Effector memory CD8-positive, alpha-beta T cell (primary cell): ENCODE measurements around the gene BAG1.

Experiments
- ATAC-seq: fragments of 150-1000 bp; cut with Tn5 transposase; replicated peaks from 2 replicates; pipeline ENCODE4 v1.10.0; 2021; ENCODE audit warnings: mild to moderate bottlenecking, moderate library complexity
- DNase-seq, 3 experiments: peaks; one replicate each; pipeline ENCODE4 v3.0.0; 2021
- H3K27ac Mint-ChIP-seq, 2 donors: one replicate each; pipeline ENCODE4 v1.8.0; 2022; ENCODE audit warnings: mild to moderate bottlenecking in 2 of 2, mixed read lengths in 2 of 2, moderate library complexity in 2 of 2
- H3K27me3 Mint-ChIP-seq, 2 donors: one replicate each; pipeline ENCODE4 v1.8.0; 2022; ENCODE audit warnings: mixed read lengths in 2 of 2
- H3K36me3 Mint-ChIP-seq: one replicate; pipeline ENCODE4 v1.8.0; 2022; ENCODE audit warnings: mild to moderate bottlenecking, moderate library complexity, mixed read lengths; ENCODE audit not compliant: insufficient read depth
- H3K4me1 Mint-ChIP-seq, 2 donors: one replicate each; pipeline ENCODE4 v1.8.0; 2022; ENCODE audit warnings: low read depth in 2 of 2, mixed read lengths in 2 of 2
- H3K4me3 Mint-ChIP-seq, 2 donors: one replicate each; pipeline ENCODE4 v1.8.0; 2022; ENCODE audit warnings: mild to moderate bottlenecking in 2 of 2, mixed read lengths in 2 of 2, moderate library complexity in 2 of 2
- H3K9me3 Mint-ChIP-seq, 2 donors: one replicate each; pipeline ENCODE4 v1.8.0; 2022; ENCODE audit warnings: mixed read lengths in 2 of 2

Gene BAG1

DNA sequence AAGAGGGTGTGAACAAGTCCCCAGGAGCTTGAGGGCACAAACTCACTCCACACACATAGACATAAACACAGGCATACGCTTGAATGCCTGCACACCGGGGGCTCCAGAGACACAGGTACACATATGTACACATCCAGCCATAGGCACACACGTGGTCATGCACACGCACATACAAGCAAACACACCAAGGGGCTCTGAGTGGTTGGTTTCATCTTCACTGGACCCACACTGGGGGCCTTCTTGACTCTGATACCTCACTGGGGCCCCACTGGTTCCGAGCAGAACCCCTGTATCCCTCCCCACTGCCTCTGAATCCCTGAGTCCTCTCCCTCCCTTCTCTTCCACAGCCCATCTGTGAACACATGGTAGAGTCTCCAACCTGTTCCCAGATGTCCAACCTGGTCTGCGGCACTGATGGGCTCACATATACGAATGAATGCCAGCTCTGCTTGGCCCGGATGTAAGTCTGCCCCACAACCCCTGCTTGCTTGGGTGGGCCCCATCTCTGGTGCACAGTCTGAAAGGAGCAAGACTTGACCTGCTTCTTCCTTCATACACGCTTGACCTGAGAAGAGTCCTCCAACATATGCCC is 18.1 kb downstream of the BAG1 start:
- ATAC-seq: no peak
- H3K9me3 Mint-ChIP-seq: no peaks in the 10 kb centered on the region
- no peak overlapping the region for H3K4me3 Mint-ChIP-seq

DNA sequence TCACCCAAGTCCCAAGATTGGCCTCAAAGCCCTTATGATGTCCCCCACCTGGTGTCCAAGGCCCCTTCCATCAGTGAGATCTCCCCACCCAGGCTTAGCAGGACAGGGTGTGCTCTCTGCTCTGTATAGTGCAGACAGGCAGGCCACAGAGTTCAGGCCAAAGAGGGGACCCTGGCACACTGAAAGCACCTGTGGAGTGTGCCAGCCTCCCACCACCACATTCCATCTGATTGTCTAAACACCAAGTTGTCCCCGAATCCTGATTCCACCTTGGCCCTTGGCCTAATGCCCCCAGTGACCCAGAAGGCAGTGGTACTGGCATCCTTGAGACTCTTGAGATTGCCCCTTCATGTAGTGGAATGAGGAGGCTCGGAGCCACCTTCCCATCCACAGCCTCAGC is 19.2 kb downstream of the BAG1 start:
- H3K27me3 Mint-ChIP-seq: peaks cover 7 to 9% of the 10 kb centered on the region in 2 donors
- no peak for DNase-seq
- no peak for ATAC-seq
- no peaks in the 10 kb centered on the region for H3K9me3 Mint-ChIP-seq
- peaks cover 13% of the 10 kb centered on the region for H3K36me3 Mint-ChIP-seq
- no peak overlapping the region for H3K27ac Mint-ChIP-seq
- no peak overlapping the region for H3K4me3 Mint-ChIP-seq
- no peaks in the 10 kb centered on the region for H3K4me1 Mint-ChIP-seq

More for the DNA sequence above, 18.1 kb downstream of the BAG1 start:
- no peaks in the 10 kb centered on the region for H3K4me1 Mint-ChIP-seq
- peaks cover 11% of the 10 kb centered on the region for H3K36me3 Mint-ChIP-seq
- peaks cover 0 to 9% of the 10 kb centered on the region in 2 donors for H3K27me3 Mint-ChIP-seq
- DNase-seq: no peak
- no peak overlapping the region for H3K27ac Mint-ChIP-seq

DNA sequence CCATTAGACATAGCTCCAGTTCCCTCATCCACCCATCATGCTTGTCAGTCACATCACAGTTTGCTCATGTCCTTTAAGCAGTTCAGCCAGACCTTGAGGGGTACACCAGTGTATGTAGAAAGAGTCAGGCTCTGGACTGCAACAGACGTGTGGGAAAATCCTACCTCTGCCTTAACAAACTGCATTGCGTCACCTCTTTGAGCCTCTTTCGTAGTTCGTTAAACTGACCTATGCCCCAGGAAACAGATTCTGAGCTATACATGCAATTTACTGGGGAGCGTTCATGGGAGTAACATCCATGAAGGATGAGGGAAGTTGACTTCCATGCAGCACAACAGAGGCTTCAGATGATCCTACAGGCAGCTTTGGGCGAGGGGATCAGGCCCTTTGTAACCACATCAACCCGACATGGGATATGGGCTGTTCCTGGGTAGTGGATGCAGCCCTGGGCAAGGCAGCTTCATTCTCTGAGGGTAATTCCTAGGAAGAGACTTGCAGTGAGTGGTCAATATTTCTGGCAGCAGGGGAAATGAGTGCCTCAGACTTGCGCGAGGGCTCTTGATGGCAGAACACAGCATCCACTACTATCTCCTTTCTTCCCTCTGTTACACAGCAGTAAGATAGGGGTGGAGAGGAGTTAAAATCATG is 20.2 kb downstream of the BAG1 start:
- Mint-ChIP-seq H3K27ac (no peak overlapping the region), H3K27me3 (peaks cover 7 to 9% of the 10 kb centered on the region in 2 donors), H3K4me1 (no peaks in the 10 kb centered on the region), H3K9me3 (no peaks in the 10 kb centered on the region), H3K4me3 (no peak overlapping the region), H3K36me3 (peaks cover 13% of the 10 kb centered on the region)
- ATAC-seq: no peak
- no peak for DNase-seq

- H3K27me3 Mint-ChIP-seq: peaks cover 7 to 9% of the 10 kb centered on the region in 2 donors
- ATAC-seq: no peak
- H3K36me3 Mint-ChIP-seq: peaks cover 13% of the 10 kb centered on the region
Measured at GRCh38 chr9:33242609-33243134, 21.8 kb downstream of the BAG1 start.

GRCh38 chr9:33241298-33241697 is 23.2 kb downstream of the BAG1 start:
- H3K27ac Mint-ChIP-seq: no peak overlapping the region
- H3K4me1 Mint-ChIP-seq: no peaks in the 10 kb centered on the region
- H3K9me3 Mint-ChIP-seq: no peaks in the 10 kb centered on the region
- DNase-seq: no peak
- peaks cover 11 to 16% of the 10 kb centered on the region in 2 donors for H3K27me3 Mint-ChIP-seq
- ATAC-seq: no peak
- H3K4me3 Mint-ChIP-seq: no peak overlapping the region
- peaks cover 13% of the 10 kb centered on the region for H3K36me3 Mint-ChIP-seq

More at GRCh38 chr9:33242609-33243134, 21.8 kb downstream of the BAG1 start:
- H3K4me1 Mint-ChIP-seq: no peaks in the 10 kb centered on the region
- H3K9me3 Mint-ChIP-seq: no peaks in the 10 kb centered on the region
- no peak overlapping the region for H3K4me3 Mint-ChIP-seq
- no peak for DNase-seq
- H3K27ac Mint-ChIP-seq: no peak overlapping the region

- Mint-ChIP-seq H3K4me3 (no peak within 1 kb of the TSS), H3K36me3 (peaks cover 15% of the 10 kb centered on the region), H3K27ac (no peak within 1 kb of the TSS), H3K4me1 (no peaks in the 10 kb centered on the region), H3K9me3 (no peaks in the 10 kb centered on the region), H3K27me3 (peaks cover 20 to 27% of the 10 kb centered on the region in 2 donors)
- ATAC-seq (no peak), DNase-seq (no peak)
Measured at GRCh38 chr9:33239921-33240320, 24.6 kb downstream of the BAG1 start, which contains the start of gene SPINK4. TSS of gene SPINK4 (plus strand) at chr9:33240167. CDS start at chr9:33240209, 42 bp downstream.

DNA sequence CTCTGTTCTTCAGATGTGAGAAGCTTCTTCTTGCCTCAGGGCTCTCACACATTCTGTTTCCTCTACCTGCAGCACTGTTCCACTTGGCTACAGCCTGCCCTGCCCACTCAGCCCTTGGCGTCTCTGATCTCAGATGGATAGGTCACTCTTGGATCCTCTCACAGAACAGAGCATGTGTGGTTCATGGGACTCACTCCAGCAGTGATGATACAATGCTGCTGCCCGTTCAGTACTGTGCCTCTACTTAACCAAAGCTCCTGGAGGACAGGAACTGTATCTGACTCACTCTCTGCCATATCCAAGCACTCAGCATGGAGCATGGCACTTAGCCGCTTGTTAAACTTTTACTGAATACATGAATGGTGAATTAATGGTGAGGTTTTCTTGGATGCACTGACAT is 27.9 kb downstream of the BAG1 start:
- no peak for DNase-seq
- no peak for ATAC-seq
- Mint-ChIP-seq H3K9me3 (no peaks in the 10 kb centered on the region), H3K4me1 (peaks cover 0 to 5% of the 10 kb centered on the region in 2 donors), H3K36me3 (peaks cover 6% of the 10 kb centered on the region), H3K27me3 (peaks cover 18 to 26% of the 10 kb centered on the region in 2 donors), H3K27ac (no peak overlapping the region), H3K4me3 (no peak overlapping the region)

DNA sequence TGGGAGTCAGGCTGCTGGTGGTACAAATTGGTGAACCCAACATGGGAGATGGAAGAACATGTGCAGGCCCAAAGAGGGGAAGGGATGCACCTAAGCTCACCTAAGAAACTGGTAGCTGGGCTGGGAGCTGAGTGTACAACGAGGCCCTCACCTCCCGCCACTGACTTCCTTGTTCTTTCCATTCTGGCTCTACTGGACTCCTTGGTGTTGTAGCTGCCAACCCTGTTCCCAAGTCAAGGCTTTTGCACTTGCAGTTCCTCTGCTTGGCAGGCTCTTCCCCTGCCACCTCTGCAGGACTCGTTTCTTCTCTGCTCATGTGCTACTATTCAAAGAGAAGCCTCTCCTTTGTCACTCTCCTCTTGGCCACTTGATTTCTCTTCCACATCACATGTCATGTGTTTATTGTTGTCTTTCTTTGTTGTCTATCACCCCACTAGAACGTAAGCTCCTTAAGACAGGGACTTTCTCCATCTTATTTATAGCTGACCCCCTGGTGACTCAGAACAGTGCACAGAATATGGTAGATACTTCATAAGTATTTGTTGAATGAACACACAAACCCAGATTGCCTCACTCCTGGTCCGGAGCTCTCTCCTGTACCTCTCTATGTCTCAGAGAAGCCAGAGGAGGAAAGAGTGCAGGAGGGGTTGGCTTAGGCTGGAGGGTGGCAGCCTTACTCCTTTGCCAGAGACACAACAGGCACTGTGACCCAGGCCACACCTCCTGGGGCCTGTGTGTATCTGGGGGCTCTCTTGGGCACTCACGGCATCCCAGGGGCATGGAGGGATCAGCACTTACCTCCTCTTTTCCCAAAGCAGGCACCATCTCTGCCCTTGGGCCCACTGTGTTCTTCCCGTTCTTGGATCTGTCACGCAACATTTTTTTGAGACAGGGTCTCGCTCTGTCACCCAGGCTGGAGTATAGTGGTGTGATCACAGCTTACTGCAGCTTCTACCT is 29.7 kb downstream of the BAG1 start:
- Mint-ChIP-seq H3K4me1 (peaks cover 0 to 5% of the 10 kb centered on the region in 2 donors), H3K4me3 (no peak overlapping the region), H3K27ac (no peak overlapping the region), H3K27me3 (peaks cover 18 to 19% of the 10 kb centered on the region in 2 donors), H3K9me3 (no peaks in the 10 kb centered on the region), H3K36me3 (peaks cover 3% of the 10 kb centered on the region)
- ATAC-seq: no peak
- DNase-seq: no peak

GRCh38 chr9:33233626-33234342 is 30.7 kb downstream of the BAG1 start:
- Mint-ChIP-seq H3K9me3 (no peaks in the 10 kb centered on the region), H3K4me1 (peaks cover 0 to 5% of the 10 kb centered on the region in 2 donors), H3K36me3 (peaks cover 3% of the 10 kb centered on the region), H3K27ac (no peak overlapping the region), H3K4me3 (no peak overlapping the region), H3K27me3 (peaks cover 18 to 19% of the 10 kb centered on the region in 2 donors)
- DNase-seq (no peak), ATAC-seq (no peak)

GRCh38 chr9:33232815-33233214 is 31.7 kb downstream of the BAG1 start:
- H3K9me3 Mint-ChIP-seq: no peaks in the 10 kb centered on the region
- ATAC-seq (no peak), DNase-seq (no peak)
- H3K4me3 Mint-ChIP-seq: no peak overlapping the region
- H3K36me3 Mint-ChIP-seq: peaks cover 3% of the 10 kb centered on the region
- H3K4me1 Mint-ChIP-seq: peaks cover 0 to 5% of the 10 kb centered on the region in 2 donors
- H3K27me3 Mint-ChIP-seq: peaks cover 18 to 19% of the 10 kb centered on the region in 2 donors
- no peak overlapping the region for H3K27ac Mint-ChIP-seq

DNA sequence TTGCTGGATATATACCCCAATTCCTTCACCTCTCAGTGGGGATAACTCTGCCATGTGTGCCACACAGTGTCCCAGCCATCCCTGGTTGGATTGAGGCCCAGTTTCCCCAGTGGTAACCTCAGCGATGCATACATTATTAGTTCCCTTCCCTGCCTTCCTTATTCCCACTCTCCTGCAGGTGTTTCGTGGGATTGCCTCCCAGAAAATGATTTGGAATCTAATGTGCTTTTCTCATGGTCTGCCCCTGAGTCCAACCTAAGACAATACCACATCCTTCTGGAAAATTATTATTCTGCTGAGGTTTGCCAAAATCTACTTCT is 32.9 kb downstream of the BAG1 start:
- ATAC-seq (no peak), DNase-seq (no peak)
- Mint-ChIP-seq H3K4me1 (peaks cover 0 to 5% of the 10 kb centered on the region in 2 donors), H3K27me3 (peaks cover 14 to 18% of the 10 kb centered on the region in 2 donors), H3K27ac (no peak overlapping the region), H3K4me3 (no peak overlapping the region), H3K9me3 (no peaks in the 10 kb centered on the region), H3K36me3 (peaks cover 3% of the 10 kb centered on the region)

DNA sequence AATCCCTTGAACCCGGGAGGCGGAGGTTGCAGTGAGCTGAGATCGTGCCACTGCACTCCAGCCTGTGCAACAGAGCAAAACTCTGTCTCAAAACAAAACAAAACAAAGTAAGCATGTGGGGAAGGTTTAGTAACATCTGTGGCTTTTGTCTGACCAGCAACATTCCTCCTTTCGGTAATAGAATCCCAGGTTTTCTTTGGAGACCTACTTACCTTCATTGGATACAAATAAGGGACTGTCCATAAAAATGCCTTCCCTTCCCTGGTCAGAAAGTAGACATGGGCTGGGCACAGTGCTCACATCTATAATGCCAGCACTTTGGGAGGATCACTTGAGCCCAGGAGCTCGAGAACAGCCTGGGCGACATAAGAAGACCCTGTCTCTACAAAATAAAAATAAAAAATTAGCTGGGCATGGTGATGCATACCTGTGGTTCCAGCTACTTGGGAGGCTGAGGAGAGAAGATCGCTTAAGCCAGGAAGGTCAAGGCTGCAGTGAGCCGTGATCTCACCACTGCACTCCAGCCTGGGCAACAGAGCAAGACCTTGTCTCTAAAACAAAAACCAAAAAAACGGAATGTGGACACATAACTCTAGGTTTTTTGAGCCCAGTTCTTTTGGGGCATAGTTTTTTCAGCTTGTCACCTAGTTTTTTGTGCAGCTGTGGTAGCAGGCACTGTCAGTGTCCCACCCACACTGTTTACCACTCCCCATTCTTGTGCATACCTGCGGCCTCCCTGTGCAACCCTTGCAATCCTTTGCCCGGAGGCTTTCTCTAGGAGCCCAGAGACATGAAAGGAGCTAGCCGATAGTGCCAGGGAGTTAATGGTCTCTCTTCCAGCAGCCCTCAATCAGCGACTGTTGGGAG is 33.5 kb downstream of the BAG1 start:
- H3K27ac Mint-ChIP-seq: no peak overlapping the region
- H3K27me3 Mint-ChIP-seq: peaks cover 9 to 14% of the 10 kb centered on the region in 2 donors
- H3K36me3 Mint-ChIP-seq: peaks cover 2% of the 10 kb centered on the region
- no peaks in the 10 kb centered on the region for H3K9me3 Mint-ChIP-seq
- no peak for ATAC-seq
- H3K4me3 Mint-ChIP-seq: no peak overlapping the region
- DNase-seq: no peak
- H3K4me1 Mint-ChIP-seq: peaks cover under 1 to 5% of the 10 kb centered on the region in 2 donors
